Osteoblast (primary cell): ENCODE results near the gene ARHGAP29. TPM values are rescaled to one million over a fixed set of nuclear protein-coding genes. Genes with fewer than 3 reads are reported as not detected.

ENCODE experiments used
- DNase-seq: peaks from one replicate; pipeline ENCODE4 v3.0.0; 2011; ENCODE audit warnings: low spot score, mixed read lengths; ENCODE audit not compliant: insufficient read length; ENCODE audit errors: missing footprints
- H2AFZ ChIP-seq: 2 replicates; pipeline ENCODE4 v1.6.0; 2011; ENCODE audit warnings: mild to moderate bottlenecking, low read length
- H3K27ac ChIP-seq: 2 replicates; pipeline ENCODE4 v1.5.1; 2011; ENCODE audit warnings: mild to moderate bottlenecking, low read depth, low read length, moderate library complexity
- H3K27me3 ChIP-seq: 2 replicates; pipeline ENCODE4 v1.6.0; 2012; ENCODE audit warnings: mild to moderate bottlenecking, control low read depth, inconsistent platforms, low read length, moderate library complexity; ENCODE audit not compliant: insufficient read depth
- H3K36me3 ChIP-seq: 2 replicates; pipeline ENCODE4 v1.5.1; 2011; ENCODE audit warnings: mild to moderate bottlenecking, low read length, control low read depth, moderate library complexity; ENCODE audit not compliant: insufficient read depth
- H3K4me1 ChIP-seq: 2 replicates; pipeline ENCODE4 v1.5.1; 2011; ENCODE audit warnings: mild to moderate bottlenecking, low read length, control low read depth, moderate library complexity; ENCODE audit not compliant: insufficient read depth
- H3K4me2 ChIP-seq: 2 replicates; pipeline ENCODE4 v1.6.0; 2011; ENCODE audit warnings: mild to moderate bottlenecking, low read length; ENCODE audit not compliant: insufficient read depth
- H3K4me3 ChIP-seq: fragments of 200-600 bp; sonication (generic); 3 replicates; pipeline ENCODE4 v1.5.1; 2012; ENCODE audit warnings: mild to moderate bottlenecking, low read length, inconsistent platforms; ENCODE audit not compliant: insufficient read depth
- H3K79me2 ChIP-seq: 2 replicates; pipeline ENCODE4 v1.6.0; 2012; ENCODE audit warnings: mild to moderate bottlenecking, low read length, control low read depth, inconsistent platforms; ENCODE audit not compliant: insufficient read depth
- H3K9me3 ChIP-seq: 2 replicates; pipeline ENCODE4 v1.5.1; 2011; ENCODE audit warnings: low read depth, low read length, control low read depth
- H4K20me1 ChIP-seq: 2 replicates; pipeline ENCODE4 v1.6.0; 2012; ENCODE audit warnings: mild to moderate bottlenecking, low read length, control low read depth; ENCODE audit not compliant: insufficient read depth
- CTCF ChIP-seq: IDR thresholded peaks from 2 replicates; pipeline ENCODE4 v1.5.1; 2011; ENCODE audit warnings: mild to moderate bottlenecking, low read depth, low read length, moderate library complexity; ENCODE audit errors: extremely low read depth
- total RNA-seq: library from RNA; depleted of rRNA; stranded (reverse); fragments of >200 nt; gene quantifications from 2 replicates; pipeline ENCODE4 v1.2.3, GENCODE V29; 2012

The ARHGAP29 gene
- total RNA-seq, 1 donor: 17.0 TPM

GRCh38 chr1:94257444-94257843 lies 20.1 kb upstream of the ARHGAP29 start:
- no peaks in the 10 kb centered on the region for H3K9me3 ChIP-seq
- H3K36me3 ChIP-seq: no peaks in the 10 kb centered on the region
- H3K27me3 ChIP-seq: no peaks in the 10 kb centered on the region
- no peak overlapping the region for H2AFZ ChIP-seq
- no peak for TF ChIP-seq CTCF
- no peak overlapping the region for H3K4me2 ChIP-seq
- H3K27ac ChIP-seq: peak overlapping the region; percentile 94
- no peak for DNase-seq
- peaks cover 37% of the 10 kb centered on the region for H3K4me1 ChIP-seq
- H3K79me2 ChIP-seq: no peaks in the 10 kb centered on the region
- no peak overlapping the region for H3K4me3 ChIP-seq
- H4K20me1 ChIP-seq: no peaks in the 10 kb centered on the region

- Histone ChIP-seq H3K27me3 (no peaks in the 10 kb centered on the region), H2AFZ (no peak overlapping the region), H3K79me2 (no peaks in the 10 kb centered on the region), H3K27ac (no peak overlapping the region), H3K9me3 (no peaks in the 10 kb centered on the region), H3K36me3 (no peaks in the 10 kb centered on the region), H3K4me2 (no peak overlapping the region), H3K4me3 (no peak overlapping the region), H4K20me1 (no peaks in the 10 kb centered on the region), H3K4me1 (peaks cover 37% of the 10 kb centered on the region)
- peak; percentile 80 for DNase-seq
- TF ChIP-seq CTCF: no peak
These were observed 18.1 kb upstream of the ARHGAP29 start for GRCh38 chr1:94255476-94255875.

GRCh38 chr1:94254073-94254810 lies 16.9 kb upstream of the ARHGAP29 start:
- Histone ChIP-seq H3K27ac (peak overlapping the region; percentile 7), H3K9me3 (no peaks in the 10 kb centered on the region), H3K4me2 (no peak overlapping the region), H3K27me3 (no peaks in the 10 kb centered on the region), H3K4me1 (peaks cover 24% of the 10 kb centered on the region), H4K20me1 (no peaks in the 10 kb centered on the region), H3K79me2 (no peaks in the 10 kb centered on the region), H2AFZ (peak overlapping the region; percentile 43), H3K4me3 (no peak overlapping the region), H3K36me3 (no peaks in the 10 kb centered on the region)
- TF ChIP-seq CTCF: no peak
- peak; percentile 87 for DNase-seq

GRCh38 chr1:94253456-94254017 lies 16.2 kb upstream of the ARHGAP29 start:
- Histone ChIP-seq H3K9me3 (no peaks in the 10 kb centered on the region), H2AFZ (no peak overlapping the region), H3K4me2 (no peak overlapping the region), H3K27me3 (no peaks in the 10 kb centered on the region), H4K20me1 (no peaks in the 10 kb centered on the region), H3K79me2 (no peaks in the 10 kb centered on the region), H3K4me1 (peaks cover 23% of the 10 kb centered on the region), H3K36me3 (no peaks in the 10 kb centered on the region), H3K4me3 (no peak overlapping the region), H3K27ac (no peak overlapping the region)
- TF ChIP-seq CTCF: no peak
- no peak for DNase-seq
